A549 (cell line): Measurements from ENCODE around the gene PDK2. TPM values are rescaled to one million over a fixed set of nuclear protein-coding genes. Genes with fewer than 3 reads are reported as not detected.
A peak's percentile ranks its signal among the peaks of the same experiment; 100 is the strongest.

ENCODE experiments used
- ATAC-seq, 2 experiments: fragments of 200-7000 bp in 1 of 2; fragments of >200 bp in 1 of 2; cut with Nextera tagmentation in 1 of 2; cut with Tn5 transposase in 1 of 2; 3 replicates each; pipeline versions ENCODE4 v1.8.0 to v1.9.1; 2018 to 2020; ENCODE audit warnings: mild to moderate bottlenecking in 1 of 2, moderate library complexity in 1 of 2
- CTCF ChIA-PET: fragments of 300-600 bp; sonication (Branson Sonifier 250); formaldehyde crosslinking; extraction: SDS; loops from one replicate; lab custom pipeline; 2021; ENCODE audit warnings: antibody characterized with exemption, inconsistent platforms; lab: Yijun Ruan, JAX
- POLR2A ChIA-PET: fragments of 350-600 bp; formaldehyde crosslinking; extraction: SDS; loops from one replicate; lab custom pipeline; 2021; ENCODE audit warnings: antibody characterized with exemption, inconsistent platforms; lab: Yijun Ruan, JAX
- DNase-seq, 2 experiments: peaks; one replicate each; pipeline versions ENCODE4 v3.0.0 to v3.0.0-alpha.2; 2011 to 2016; ENCODE audit warnings: low read depth in 1 of 2, low spot score in 1 of 2
- FAIRE-seq: peaks from 2 replicates; lab custom pipeline; 2011; peaks lifted over from hg19 to GRCh38; lab: Jason Lieb, UNC
- H3K27ac ChIP-seq, 2 experiments: fragments of >200 bp; sonication (Bioruptor Twin); formaldehyde crosslinking; 3 replicates each; pipeline ENCODE4 v1.5.1; 2016 to 2017
- H3K4me1 ChIP-seq: fragments of >200 bp; sonication (Bioruptor Twin); formaldehyde crosslinking; 3 replicates; pipeline ENCODE4 v1.6.1; 2016
- H3K4me2 ChIP-seq: fragments of >200 bp; sonication (Bioruptor Twin); formaldehyde crosslinking; 3 replicates; pipeline ENCODE4 v1.6.1; 2016
- H3K4me3 ChIP-seq: fragments of >200 bp; sonication (Bioruptor Twin); formaldehyde crosslinking; 3 replicates; pipeline ENCODE4 v1.5.1; 2016
- H3K9me3 ChIP-seq: fragments of >200 bp; sonication (Bioruptor Twin); formaldehyde crosslinking; 3 replicates; pipeline ENCODE4 v1.6.1; 2016
- ATOH8 ChIP-seq: fragments of 250-450 bp; sonication (Bioruptor Pico); IDR thresholded peaks from 2 replicates; pipeline ENCODE4 v1.5.0; 2020; ENCODE audit warnings: low read depth, mild to moderate bottlenecking, moderate library complexity
- BHLHE40 ChIP-seq: IDR thresholded peaks from 2 replicates; pipeline ENCODE4 v1.6.1; 2012; ENCODE audit warnings: low read depth, low read length, inconsistent platforms
- CBX8 ChIP-seq: fragments of 200-600 bp; sonication (generic); IDR thresholded peaks from 2 replicates; pipeline ENCODE4 v1.6.1; 2016
- CHD2 ChIP-seq: fragments of 150-350 bp; IDR thresholded peaks from 2 replicates; pipeline ENCODE4 v1.6.1; 2014; ENCODE audit warnings: low read length; ENCODE audit not compliant: partially characterized antibody
- EHF ChIP-seq: fragments of 250-450 bp; sonication (Bioruptor Pico); IDR thresholded peaks from 2 replicates; pipeline ENCODE4 v1.5.0; 2020; ENCODE audit warnings: mild to moderate bottlenecking
- EP300 ChIP-seq, 2 experiments: fragments of >200 bp; sonication (Bioruptor Twin); formaldehyde crosslinking; IDR thresholded peaks; 2 replicates in 1 of 2; 3 replicates in 1 of 2; pipeline ENCODE4 v1.6.1; 2016 to 2017
- ESRRA ChIP-seq: fragments of 150-350 bp; IDR thresholded peaks from 2 replicates; pipeline ENCODE4 v1.6.1; 2014; ENCODE audit warnings: mild to moderate bottlenecking, low read length, borderline replicate concordance
- FOXS1 ChIP-seq: fragments of 250-450 bp; sonication (Bioruptor Pico); IDR thresholded peaks from 2 replicates; pipeline ENCODE4 v1.5.0; 2020; ENCODE audit warnings: mild to moderate bottlenecking, moderate library complexity
- GATA3 ChIP-seq: IDR thresholded peaks from 2 replicates; pipeline ENCODE4 v1.6.1; 2012; ENCODE audit warnings: borderline replicate concordance
- HDAC2 ChIP-seq: fragments of 200-600 bp; sonication (generic); IDR thresholded peaks from 2 replicates; pipeline ENCODE4 v1.6.1; 2016
- HOXA7 ChIP-seq: fragments of 250-450 bp; sonication (Bioruptor Pico); IDR thresholded peaks from 2 replicates; pipeline ENCODE4 v1.5.0; 2020; ENCODE audit warnings: mild to moderate bottlenecking, moderate library complexity
- HOXB13 ChIP-seq: fragments of 250-450 bp; sonication (Bioruptor Pico); IDR thresholded peaks from 2 replicates; pipeline ENCODE4 v1.5.0; 2020; ENCODE audit warnings: low read depth, mild to moderate bottlenecking, moderate library complexity
- JUN ChIP-seq, 2 experiments: fragments of >200 bp; sonication (Bioruptor Twin); formaldehyde crosslinking; IDR thresholded peaks; 2 replicates in 1 of 2; 3 replicates in 1 of 2; pipeline ENCODE4 v1.6.1; 2016 to 2017
- KDM1A ChIP-seq: fragments of 200-600 bp; sonication (generic); IDR thresholded peaks from 2 replicates; pipeline ENCODE4 v1.6.1; 2016; ENCODE audit warnings: low read depth, mild to moderate bottlenecking
- KDM5A ChIP-seq: fragments of 200-600 bp; sonication (generic); IDR thresholded peaks from 2 replicates; pipeline ENCODE4 v1.6.1; 2016; ENCODE audit warnings: antibody characterized with exemption, mild to moderate bottlenecking
- MAX ChIP-seq: IDR thresholded peaks from 2 replicates; pipeline ENCODE4 v1.6.1; 2012
- MAZ ChIP-seq: fragments of 150-350 bp; IDR thresholded peaks from 2 replicates; pipeline ENCODE4 v1.6.1; 2014; ENCODE audit warnings: antibody characterized with exemption, low read depth, low read length, borderline replicate concordance
- MYC ChIP-seq: IDR thresholded peaks from 2 replicates; pipeline ENCODE4 v1.6.1; 2012; ENCODE audit warnings: mild to moderate bottlenecking, inconsistent platforms, low read length, improper control_type of control experiment, borderline replicate concordance
- PHF8 ChIP-seq: fragments of 200-600 bp; sonication (generic); IDR thresholded peaks from 2 replicates; pipeline ENCODE4 v1.6.1; 2016; ENCODE audit warnings: low read depth, mild to moderate bottlenecking, antibody characterized with exemption, moderate library complexity, borderline replicate concordance
- POLR2A ChIP-seq: IDR thresholded peaks from 2 replicates; pipeline ENCODE4 v1.6.1; 2012; ENCODE audit warnings: mild to moderate bottlenecking, low read length
- RARB ChIP-seq: fragments of 250-450 bp; sonication (Bioruptor Pico); IDR thresholded peaks from 2 replicates; pipeline ENCODE4 v1.8.0; 2021; ENCODE audit warnings: mild to moderate bottlenecking, moderate library complexity
- RCOR1 ChIP-seq: fragments of 150-350 bp; IDR thresholded peaks from 2 replicates; pipeline ENCODE4 v1.6.1; 2014; ENCODE audit warnings: antibody characterized with exemption, low read length, low read depth
- RFX5 ChIP-seq: fragments of 450-650 bp; IDR thresholded peaks from 2 replicates; pipeline ENCODE4 v1.7.1; 2014; ENCODE audit warnings: antibody characterized with exemption, mild to moderate bottlenecking, moderate library complexity
- RNF2 ChIP-seq: fragments of 200-600 bp; sonication (generic); IDR thresholded peaks from 2 replicates; pipeline ENCODE4 v1.6.1; 2016; ENCODE audit warnings: low read depth, mild to moderate bottlenecking, antibody characterized with exemption, moderate library complexity, borderline replicate concordance
- ZFP36 ChIP-seq: fragments of 450-650 bp; IDR thresholded peaks from 2 replicates; pipeline ENCODE4 v1.6.1; 2014; ENCODE audit warnings: borderline replicate concordance; ENCODE audit not compliant: partially characterized antibody
- ZNF302 ChIP-seq: fragments of 250-450 bp; sonication (Bioruptor Pico); IDR thresholded peaks from 2 replicates; pipeline ENCODE4 v1.9.0; 2021; ENCODE audit warnings: inconsistent platforms, mild to moderate bottlenecking, moderate library complexity
- WGBS: methylation state at CpG from one replicate; pipeline ENCODE4 v1.1.6; 2017; ENCODE audit errors: missing lambda C conversion rate; 5-methylcytosine and 5-hydroxymethylcytosine counted together
- polyA plus RNA-seq, 4 experiments: library from polyadenylated mRNA; depleted of rRNA in 3 of 4; stranded (reverse); fragments of >200 nt; fragmentation: RNase III in 1 of 4; extraction: RNeasy Plus Mini Kit Qiagen cat#74134 plus additional on column Dnase treatment in 1 of 4; gene quantifications; 2 replicates in 3 of 4; 3 replicates in 1 of 4; pipeline ENCODE4 v1.2.3, GENCODE V29; 2011 to 2017
- TF ChIP-seq, protein P1 (sequence below): IDR thresholded peaks from 2 replicates; pipeline ENCODE4 v1.6.1; 2012; ENCODE audit warnings: low read depth, borderline replicate concordance
- TF ChIP-seq, protein P2 (sequence below): fragments of 250-450 bp; sonication (Bioruptor Pico); IDR thresholded peaks from 2 replicates; pipeline ENCODE4 v1.5.0; 2021; ENCODE audit warnings: mild to moderate bottlenecking, moderate library complexity, borderline replicate concordance

Gene PDK2
- polyA plus RNA-seq, 2 of the 4 experiments (the other 2 are of a cell fraction): 14.1 to 28.5 TPM

- H3K4me3 ChIP-seq: peak within 1 kb of the TSS; percentile 86
- peaks cover 56% of the 10 kb centered on the region for H3K4me1 ChIP-seq
- CTCF ChIA-PET: interaction anchor here (0.6 to 60.2 kb wide), 10 partner anchors 11 to 268 kb away, joined by 3 to 1356 read pairs (median 16); partner anchors contain the start of genes PDK2 and SGCA
These were observed 55.3 kb downstream of the PDK2 start, which contains the start of gene PPP1R9B for GRCh38 chr17:50150354-50151040. Gene PPP1R9B (minus strand): TSS chr17:50150677. CDS start chr17:50150513, 164 bp downstream.

GRCh38 chr17:50151041-50151936 is 56.1 kb downstream of the PDK2 start:
- H3K4me2 ChIP-seq: peak overlapping the region; percentile 95
- no peaks in the 10 kb centered on the region for H3K9me3 ChIP-seq
- peaks cover 49% of the 10 kb centered on the region for H3K4me1 ChIP-seq
- DNase-seq (peak; percentile 96 to 97), FAIRE-seq (peak; percentile 7), ATAC-seq (peak; percentile 71 to 78)
- ChIA-PET POLR2A (interaction anchor here (0.6 to 2.2 kb wide), 12 partner anchors 10 to 328 kb away, joined by 3 to 21 read pairs (median 6); partner anchors contain the start of genes PDK2 and SGCA), CTCF (interaction anchor here (0.6 to 60.2 kb wide), 14 partner anchors 10 to 269 kb away, joined by 3 to 1356 read pairs (median 4); partner anchors contain the start of genes PDK2 and SGCA)
- peak overlapping the region; percentile 86 for H3K4me3 ChIP-seq
- WGBS: under 1% methylated on average over 33 of the region's 40 CpGs
- H3K27ac ChIP-seq: peak overlapping the region; percentile 96 to 98
- TF ChIP-seq EP300 (IDR thresholded peaks at IDR 0.05) (no peak), KDM5A (no peak), MYC (no peak), ATOH8 (CRISPR knock-in tag) (no peak), HDAC2 (peak; percentile 93), RCOR1 (no peak), KDM1A (peak; percentile 99), HOXB13 (CRISPR knock-in tag) (no peak), ZNF302 (no peak), BHLHE40 (no peak), MAX (peak; percentile 58), ZFP36 (no peak), RFX5 (no peak), JUN (IDR thresholded peaks at IDR 0.05) (peak; percentile 70 to 79), HOXA7 (no peak), FOXS1 (CRISPR knock-in tag) (no peak), POLR2A (peak; percentile 73), EHF (CRISPR knock-in tag) (no peak), ESRRA (0 out of 2 replicates have a peak, but pooled peaks have one; percentile 31), CBX8 (no peak), RARB (0 out of 2 replicates have a peak, but pooled peaks have one; percentile 40), RNF2 (no peak), GATA3 (peak; percentile 57; the same call in 1 of the 2 replicates), MAZ (peak; percentile 91)
- TF ChIP-seq, protein P1, sequence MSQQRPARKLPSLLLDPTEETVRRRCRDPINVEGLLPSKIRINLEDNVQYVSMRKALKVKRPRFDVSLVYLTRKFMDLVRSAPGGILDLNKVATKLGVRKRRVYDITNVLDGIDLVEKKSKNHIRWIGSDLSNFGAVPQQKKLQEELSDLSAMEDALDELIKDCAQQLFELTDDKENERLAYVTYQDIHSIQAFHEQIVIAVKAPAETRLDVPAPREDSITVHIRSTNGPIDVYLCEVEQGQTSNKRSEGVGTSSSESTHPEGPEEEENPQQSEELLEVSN: peak; percentile 67
- TF ChIP-seq, protein P2, sequence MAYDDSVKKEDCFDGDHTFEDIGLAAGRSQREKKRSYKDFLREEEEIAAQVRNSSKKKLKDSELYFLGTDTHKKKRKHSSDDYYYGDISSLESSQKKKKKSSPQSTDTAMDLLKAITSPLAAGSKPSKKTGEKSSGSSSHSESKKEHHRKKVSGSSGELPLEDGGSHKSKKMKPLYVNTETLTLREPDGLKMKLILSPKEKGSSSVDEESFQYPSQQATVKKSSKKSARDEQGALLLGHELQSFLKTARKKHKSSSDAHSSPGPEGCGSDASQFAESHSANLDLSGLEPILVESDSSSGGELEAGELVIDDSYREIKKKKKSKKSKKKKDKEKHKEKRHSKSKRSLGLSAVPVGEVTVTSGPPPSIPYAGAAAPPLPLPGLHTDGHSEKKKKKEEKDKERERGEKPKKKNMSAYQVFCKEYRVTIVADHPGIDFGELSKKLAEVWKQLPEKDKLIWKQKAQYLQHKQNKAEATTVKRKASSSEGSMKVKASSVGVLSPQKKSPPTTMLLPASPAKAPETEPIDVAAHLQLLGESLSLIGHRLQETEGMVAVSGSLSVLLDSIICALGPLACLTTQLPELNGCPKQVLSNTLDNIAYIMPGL: no peak

More at GRCh38 chr17:50150354-50151040, 55.3 kb downstream of the PDK2 start, which contains the start of gene PPP1R9B:
- Histone ChIP-seq H3K9me3 (no peaks in the 10 kb centered on the region), H3K27ac (peak within 1 kb of the TSS; percentile 96 to 98), H3K4me2 (peak within 1 kb of the TSS; percentile 95)
- 3% methylated on average over 45 of the region's 69 CpGs for WGBS
- ATAC-seq (no peak), DNase-seq (no peak), FAIRE-seq (no peak)
- POLR2A ChIA-PET: interaction anchor here (0.6 to 2.2 kb wide), 3 partner anchors 11 to 56 kb away, joined by 3 to 14 read pairs (median 5); no protein-coding TSS in a partner anchor
- TF ChIP-seq ATOH8 (CRISPR knock-in tag) (no peak), BHLHE40 (no peak), ZNF302 (no peak), PHF8 (0 out of 2 replicates have a peak, but pooled peaks have one; percentile 4), CHD2 (no peak)
